ENCODE measurements around the gene OLFML1. TPM values are rescaled to one million over a fixed set of nuclear protein-coding genes. Genes with fewer than 3 reads are reported as not detected.
A peak's percentile ranks its signal among the peaks of the same experiment; 100 is the strongest.

The OLFML1 gene
- total RNA-seq, 1 donor from 2014 or later, result not detected

GRCh38 chr11:7437696-7438095 lies 47.6 kb upstream of the OLFML1 start:
- no peaks in the 10 kb centered on the region for H4K20me1 ChIP-seq (ENCODE audit: low read depth)
- DNase-seq (ENCODE audit: low spot score), result no peak
- no peak overlapping the region for H2AFZ ChIP-seq (replicated peaks)
- Mint-ChIP-seq H3K36me3 (no peaks in the 10 kb centered on the region), H3K27ac (no peak overlapping the region), H3K27me3 (ENCODE audit: insufficient read depth, low read depth) (peaks cover 2% of the 10 kb centered on the region), H3K4me3 (no peak overlapping the region), H3K9me3 (no peaks in the 10 kb centered on the region), H3K4me1 (peaks cover 6% of the 10 kb centered on the region)
- H3K9me3 ChIP-seq (ENCODE audit: low read depth), result no peaks in the 10 kb centered on the region
- H3K36me3 ChIP-seq, result no peaks in the 10 kb centered on the region
- H3K9ac ChIP-seq, result no peak overlapping the region
- TF ChIP-seq EZH2phosphoT487 (IDR thresholded peaks at IDR 0.05), result no peak
- no peak for TF ChIP-seq CTCF (IDR thresholded peaks at IDR 0.05)
- TF ChIP-seq EZH2 (IDR thresholded peaks at IDR 0.05), result no peak
- H3K4me3 ChIP-seq, result no peak overlapping the region
- H3F3A ChIP-seq (ENCODE audit: low read depth), result no peaks in the 10 kb centered on the region
- H3K79me2 ChIP-seq (ENCODE audit: low read depth), result no peaks in the 10 kb centered on the region
- H3K27ac ChIP-seq, result no peak overlapping the region
- H3K27me3 ChIP-seq, result no peaks in the 10 kb centered on the region
- H3K4me2 ChIP-seq, result no peak overlapping the region
- H3K4me1 ChIP-seq, result no peaks in the 10 kb centered on the region

GRCh38 chr11:7439746-7440320 lies 45.5 kb upstream of the OLFML1 start:
- H3K79me2 ChIP-seq (ENCODE audit: low read depth), result no peaks in the 10 kb centered on the region
- no peak for TF ChIP-seq EZH2phosphoT487 (IDR thresholded peaks at IDR 0.05)
- no peak overlapping the region for H3K4me2 ChIP-seq
- H3K4me1 ChIP-seq, result peaks cover 9% of the 10 kb centered on the region
- no peaks in the 10 kb centered on the region for H4K20me1 ChIP-seq (ENCODE audit: low read depth)
- H3K4me3 Mint-ChIP-seq, result no peak overlapping the region
- no peak overlapping the region for H2AFZ ChIP-seq (replicated peaks)
- H3K9me3 ChIP-seq (ENCODE audit: low read depth), result no peaks in the 10 kb centered on the region
- no peaks in the 10 kb centered on the region for H3K36me3 ChIP-seq
- no peaks in the 10 kb centered on the region for H3K27me3 Mint-ChIP-seq (ENCODE audit: insufficient read depth, low read depth)
- no peak overlapping the region for H3K27ac Mint-ChIP-seq
- no peak overlapping the region for H3K4me3 ChIP-seq
- peaks cover 8% of the 10 kb centered on the region for H3F3A ChIP-seq (ENCODE audit: low read depth)
- peaks cover 4% of the 10 kb centered on the region for H3K27me3 ChIP-seq
- H3K4me1 Mint-ChIP-seq, result peaks cover 16% of the 10 kb centered on the region
- H3K9me3 Mint-ChIP-seq, result no peaks in the 10 kb centered on the region
- H3K9ac ChIP-seq, result no peak overlapping the region
- no peaks in the 10 kb centered on the region for H3K36me3 Mint-ChIP-seq
- no peak overlapping the region for H3K27ac ChIP-seq
- DNase-seq (ENCODE audit: low spot score), result no peak

GRCh38 chr11:7442588-7443215 lies 42.6 kb upstream of the OLFML1 start:
- Mint-ChIP-seq H3K27ac (no peak overlapping the region), H3K4me3 (no peak overlapping the region), H3K4me1 (peaks cover 23% of the 10 kb centered on the region), H3K36me3 (no peaks in the 10 kb centered on the region), H3K27me3 (ENCODE audit: insufficient read depth, low read depth) (peaks cover 2% of the 10 kb centered on the region), H3K9me3 (no peaks in the 10 kb centered on the region)
- Histone ChIP-seq H3K9me3 (ENCODE audit: low read depth) (no peaks in the 10 kb centered on the region), H3F3A (ENCODE audit: low read depth) (peaks cover 8% of the 10 kb centered on the region), H3K27ac (no peak overlapping the region), H3K36me3 (no peaks in the 10 kb centered on the region), H3K4me2 (no peak overlapping the region), H3K79me2 (ENCODE audit: low read depth) (no peaks in the 10 kb centered on the region), H4K20me1 (ENCODE audit: low read depth) (no peaks in the 10 kb centered on the region), H2AFZ (replicated peaks) (no peak overlapping the region), H3K4me1 (peaks cover 17% of the 10 kb centered on the region), H3K9ac (no peak overlapping the region), H3K4me3 (no peak overlapping the region), H3K27me3 (peaks cover 4% of the 10 kb centered on the region)
- peak; percentile 76 for DNase-seq (ENCODE audit: low spot score)
- TF ChIP-seq EZH2phosphoT487 (IDR thresholded peaks at IDR 0.05) (no peak), CTCF (IDR thresholded peaks at IDR 0.05) (peak; percentile 97)
